ENCODE data around the gene MYBPC3.

GRCh38 chr11:47333526-47333845 lies 19.0 kb downstream of the MYBPC3 start:
- TF ChIP-seq POLR2AphosphoS5 (IDR thresholded peaks at IDR 0.05) (no peak), CTCF (IDR thresholded peaks at IDR 0.05) (no peak)
